Peyer's patch (tissue), 4 donors: ENCODE data around the gene NOS3. TPM values are rescaled to one million over a fixed set of nuclear protein-coding genes. Genes with fewer than 3 reads are reported as not detected.
"Not testable (repeated sequence)": the region's sequence is repeated elsewhere in the genome, so short reads cannot be mapped to it uniquely, and the experiment has no call there.

Source experiments
- DNase-seq, 3 donors: peaks; one replicate each; pipeline ENCODE4 v3.0.0-alpha.2; 2017 to 2019
- H3K27ac ChIP-seq, 4 donors: fragments of 200-600 bp; sonication (generic); one replicate each; pipeline ENCODE4 v1.5.1; 2016 to 2019
- H3K27me3 ChIP-seq, 2 donors: fragments of 200-600 bp; sonication (generic); one replicate each; pipeline ENCODE4 v1.5.1; 2019
- H3K36me3 ChIP-seq, 3 donors: fragments of 200-600 bp; sonication (generic); one replicate each; pipeline ENCODE4 v1.5.1; 2016 to 2019
- H3K4me1 ChIP-seq, 4 donors: fragments of 200-600 bp; sonication (generic); one replicate each; pipeline ENCODE4 v1.5.1; 2016 to 2019
- H3K4me3 ChIP-seq, 4 donors: fragments of 200-600 bp; sonication (generic); 1 replicate in 3 of 4; 2 replicates in 1 of 4; pipeline ENCODE4 v1.5.1; 2016 to 2019; ENCODE audit warnings: mild to moderate bottlenecking in 1 of 4
- H3K9me3 ChIP-seq, 4 donors: fragments of 200-600 bp; sonication (generic); one replicate each; pipeline ENCODE4 v1.5.1; 2016 to 2019; ENCODE audit warnings: mild to moderate bottlenecking in 1 of 4
- CTCF ChIP-seq, 6 experiments: fragments of 450-650 bp in 4 of 6; fragments of 200-600 bp in 2 of 6; sonication (generic) in 1 of 6; IDR thresholded peaks; one replicate each; pipeline ENCODE4 v1.5.1; 2017 to 2019; ENCODE audit warnings: antibody characterized with exemption in 6 of 6, mild to moderate bottlenecking in 3 of 6, moderate library complexity in 1 of 6
- POLR2A ChIP-seq, 2 donors: fragments of 450-650 bp; IDR thresholded peaks; one replicate each; pipeline ENCODE4 v1.5.1; 2017; ENCODE audit warnings: antibody characterized with exemption in 2 of 2, mild to moderate bottlenecking in 2 of 2, moderate library complexity in 2 of 2
- total RNA-seq, 4 donors: library from RNA; depleted of rRNA; stranded (reverse); fragments of >200 nt; gene quantifications; one replicate each; pipeline ENCODE4 v1.1.0, GENCODE V29; 2016

Gene NOS3
- total RNA-seq, 4 donors from 2014 or later = 1.2 to 18.2 (median 5.4) TPM

GRCh38 chr7:151040616-151041375, 50.0 kb downstream of the NOS3 start:
- Histone ChIP-seq H3K36me3 (peaks cover 0 to 33% (median 0%) of the 10 kb centered on the region in 3 donors), H3K27ac (no peak overlapping the region), H3K4me1 (peaks cover 0 to 13% (median 5%) of the 10 kb centered on the region in 4 donors), H3K27me3 (no peaks in the 10 kb centered on the region), H3K4me3 (no peak overlapping the region), H3K9me3 (no peaks in the 10 kb centered on the region)
- TF ChIP-seq POLR2A (IDR thresholded peaks at IDR 0.05) (no peak), CTCF (IDR thresholded peaks at IDR 0.05) (no peak)
- no peak for DNase-seq

GRCh38 chr7:151043449-151043848, 52.6 kb downstream of the NOS3 start:
- not testable (repeated sequence) for H3K27ac ChIP-seq, H3K4me3 ChIP-seq, H3K9me3 ChIP-seq, H3K27me3 ChIP-seq, DNase-seq
- peaks cover 0 to 18% (median 0%) of the 10 kb centered on the region in 3 donors for H3K36me3 ChIP-seq
- H3K4me1 ChIP-seq = peaks cover 0 to 13% (median 5%) of the 10 kb centered on the region in 4 donors

- no peaks in the 10 kb centered on the region for H3K9me3 ChIP-seq
- H3K27ac ChIP-seq = no peak overlapping the region
- no peak for DNase-seq
- peaks cover 0 to 18% (median 0%) of the 10 kb centered on the region in 3 donors for H3K36me3 ChIP-seq
- no peaks in the 10 kb centered on the region for H3K27me3 ChIP-seq
- H3K4me1 ChIP-seq = peaks cover 0 to 10% (median 4%) of the 10 kb centered on the region in 4 donors
- no peak overlapping the region for H3K4me3 ChIP-seq
- TF ChIP-seq CTCF (IDR thresholded peaks at IDR 0.05) = no peak
- TF ChIP-seq POLR2A (IDR thresholded peaks at IDR 0.05) = no peak
Measured at GRCh38 chr7:151043959-151044358, 53.1 kb downstream of the NOS3 start.

- Histone ChIP-seq H3K36me3 (peaks cover 0 to 18% (median 0%) of the 10 kb centered on the region in 3 donors), H3K27ac (no peak overlapping the region), H3K4me1 (no peaks in the 10 kb centered on the region), H3K9me3 (no peaks in the 10 kb centered on the region), H3K4me3 (no peak overlapping the region), H3K27me3 (no peaks in the 10 kb centered on the region)
- TF ChIP-seq POLR2A (IDR thresholded peaks at IDR 0.05) (no peak), CTCF (IDR thresholded peaks at IDR 0.05) (no peak)
- no peak for DNase-seq
Measured at GRCh38 chr7:151045262-151045661, 54.4 kb downstream of the NOS3 start.

- TF ChIP-seq CTCF (IDR thresholded peaks at IDR 0.05) (no peak), POLR2A (IDR thresholded peaks at IDR 0.05) (no peak)
Measured at GRCh38 chr7:151045967-151046366, 55.1 kb downstream of the NOS3 start.

More at GRCh38 chr7:151045967-151046366, 55.1 kb downstream of the NOS3 start:
- no peak overlapping the region for H3K27ac ChIP-seq
- H3K27me3 ChIP-seq = no peaks in the 10 kb centered on the region
- no peak for DNase-seq
- no peak overlapping the region for H3K4me3 ChIP-seq
- no peaks in the 10 kb centered on the region for H3K9me3 ChIP-seq
- peaks cover 0 to 18% (median 0%) of the 10 kb centered on the region in 3 donors for H3K36me3 ChIP-seq
- H3K4me1 ChIP-seq = peaks cover 0 to 4% (median under 1%) of the 10 kb centered on the region in 4 donors
